HG03571 (cell line): Measurements from ENCODE around the gene ETS1.

Experiments
- ATAC-seq: cut with Tn5 transposase; IDR thresholded peaks from one replicate; pipeline ENCODE4 v1.9.1; 2021; ENCODE audit not compliant: unreplicated experiment

The ETS1 gene

DNA sequence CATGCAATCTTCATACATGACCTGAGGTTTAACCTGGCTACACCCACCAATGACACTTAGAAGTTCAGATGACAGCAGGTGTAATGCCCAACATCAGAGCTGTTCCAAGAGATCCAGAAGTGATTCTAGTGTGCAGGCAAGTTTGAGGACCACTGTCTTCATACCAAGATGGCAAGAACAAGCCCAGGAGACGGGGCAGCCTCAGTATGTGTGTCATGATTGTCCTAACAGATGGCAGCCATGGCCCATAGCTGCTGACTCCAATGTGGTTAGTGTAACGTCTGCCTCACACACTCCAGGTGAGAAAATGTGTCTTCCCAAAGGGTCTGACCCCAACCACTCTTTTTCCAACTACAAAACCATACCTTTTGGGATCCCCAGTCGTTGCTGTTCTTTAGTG is 97.3 kb downstream of the ETS1 start:
- ATAC-seq: no peak

DNA sequence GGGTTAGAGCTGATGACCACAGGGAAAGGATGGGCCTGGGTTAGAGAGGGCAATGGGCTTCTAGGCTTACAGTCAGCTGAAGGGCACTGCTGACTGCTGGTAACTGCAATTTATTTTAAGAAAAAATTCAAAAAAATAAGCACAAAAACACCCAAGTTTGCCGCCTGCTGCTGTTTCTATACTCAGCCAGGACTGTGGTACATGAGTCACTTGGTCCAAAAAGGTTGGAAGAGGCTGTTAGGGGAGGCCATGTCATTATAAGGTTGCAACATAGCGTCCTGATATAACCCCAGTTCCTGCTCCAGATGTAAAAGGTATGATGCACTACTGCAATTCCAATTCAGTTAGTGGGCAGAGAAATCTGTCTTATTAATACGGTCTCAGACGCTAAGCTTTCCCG is 98.9 kb downstream of the ETS1 start:
- no peak for ATAC-seq

DNA sequence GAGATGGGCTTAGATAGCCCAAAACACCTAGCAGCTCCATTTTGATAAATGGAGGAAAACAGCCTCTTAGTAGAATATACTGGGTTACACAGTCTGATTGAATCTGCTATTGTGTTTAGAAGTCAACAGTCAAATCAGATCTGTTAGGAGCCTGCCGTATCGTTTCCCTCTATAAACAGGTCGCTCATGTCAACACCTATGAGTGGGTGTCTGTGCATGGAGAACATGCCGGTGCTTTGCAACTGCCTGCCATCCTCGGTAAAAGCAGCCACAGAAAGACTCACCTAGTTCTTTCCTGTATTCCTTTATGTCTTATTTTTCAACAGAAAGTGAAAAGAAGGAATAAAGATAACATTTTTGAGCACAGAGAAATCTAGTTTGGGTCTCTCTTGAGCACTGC is 99.4 kb downstream of the ETS1 start:
- no peak for ATAC-seq

DNA sequence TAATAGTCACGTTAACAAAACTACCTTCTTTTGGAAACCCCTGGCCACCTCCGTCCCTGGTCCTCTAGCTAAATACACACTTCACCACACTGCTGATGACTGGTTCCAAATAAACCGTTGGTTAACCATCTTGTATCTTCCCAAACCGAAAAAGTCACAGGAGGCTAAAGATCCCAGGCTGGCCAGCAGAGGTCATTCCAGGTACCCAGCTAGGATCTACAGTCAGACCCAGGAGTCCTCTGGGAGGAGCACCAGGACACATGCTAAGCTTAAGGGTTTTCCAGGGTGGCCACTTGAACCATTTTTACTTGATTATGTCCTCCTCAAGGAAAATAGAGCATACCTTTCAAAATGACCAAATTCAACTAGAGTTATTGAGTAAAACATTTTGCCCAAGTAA is 103.2 kb downstream of the ETS1 start:
- ATAC-seq: no peak

DNA sequence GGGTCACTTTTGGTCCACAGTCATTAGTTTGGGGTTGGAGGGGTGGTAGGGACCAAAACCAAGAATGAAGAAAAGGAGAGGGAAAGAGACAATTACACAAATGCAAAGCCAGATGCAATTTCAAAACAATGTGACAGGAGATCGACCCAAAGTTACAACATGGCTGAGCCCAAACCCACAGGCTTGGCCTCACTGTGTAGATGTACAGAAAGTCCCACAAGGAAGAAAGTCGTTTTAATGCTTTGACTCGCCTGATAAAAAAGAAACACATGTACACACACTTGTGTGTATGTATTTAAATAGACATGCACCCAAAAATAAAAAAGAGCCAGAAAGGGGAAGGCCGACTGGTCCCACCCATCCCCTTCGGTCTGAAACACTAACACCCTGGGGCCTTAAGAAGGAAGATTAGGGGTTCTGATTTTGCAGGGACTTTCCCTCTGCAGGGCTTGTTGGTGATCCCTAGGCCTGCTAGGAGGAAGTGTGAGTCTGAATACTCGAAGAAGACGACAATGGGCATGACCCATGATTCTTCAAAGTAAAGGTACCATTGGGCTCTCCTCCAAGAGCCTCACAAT is 104.1 kb downstream of the ETS1 start:
- ATAC-seq: peak; percentile 54

DNA sequence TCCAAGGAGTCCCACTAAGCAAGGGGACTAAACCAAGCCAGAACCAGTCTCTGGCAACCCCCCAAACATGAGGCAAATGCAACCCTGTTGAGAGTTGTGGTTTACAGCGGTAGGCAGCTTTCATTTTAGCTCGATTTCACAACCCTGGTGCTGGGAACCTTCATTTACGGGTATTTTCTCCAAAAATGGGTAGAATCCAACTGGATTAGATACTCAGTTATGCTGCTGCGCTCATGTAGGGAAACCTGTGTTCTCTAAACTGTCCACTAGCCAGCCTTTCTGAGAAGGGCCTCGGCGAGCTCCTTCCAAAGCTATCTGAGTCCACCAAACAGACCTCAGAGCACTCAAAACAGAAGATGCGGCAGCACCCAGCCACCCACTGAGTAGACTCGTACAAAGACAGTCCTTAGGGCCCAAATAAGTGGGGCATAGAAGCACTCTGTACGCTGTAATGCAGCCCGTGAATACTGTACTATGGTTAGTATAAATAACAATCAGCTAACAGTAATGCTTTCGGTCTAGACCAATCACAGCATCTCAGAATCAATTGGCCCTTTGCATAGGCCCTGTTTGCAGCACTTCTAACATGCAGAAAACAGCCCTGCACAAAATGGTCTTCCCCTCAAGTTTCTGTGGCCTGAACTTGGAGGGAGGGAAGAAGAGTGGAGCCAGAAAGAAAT is 104.7 kb downstream of the ETS1 start:
- peak; percentile 45 for ATAC-seq

DNA sequence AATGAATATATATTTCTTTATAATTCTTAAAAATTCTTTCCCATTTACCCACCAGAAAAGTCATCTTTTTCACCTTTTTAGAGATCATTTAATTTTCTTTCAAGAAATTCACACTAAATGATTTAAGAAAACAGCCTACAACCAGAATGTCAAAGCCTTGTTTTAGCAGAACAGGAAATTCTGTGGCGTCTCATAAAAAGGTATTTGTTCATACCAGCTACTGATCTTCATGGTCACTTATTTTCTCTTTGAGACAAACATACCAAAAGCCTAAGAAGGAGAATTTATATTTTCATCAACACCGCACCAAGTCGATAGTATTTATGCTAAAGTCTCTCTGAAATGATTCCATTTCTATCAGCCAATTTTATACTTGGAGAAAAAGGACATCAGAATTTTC is 105.3 kb downstream of the ETS1 start:
- ATAC-seq: no peak

DNA sequence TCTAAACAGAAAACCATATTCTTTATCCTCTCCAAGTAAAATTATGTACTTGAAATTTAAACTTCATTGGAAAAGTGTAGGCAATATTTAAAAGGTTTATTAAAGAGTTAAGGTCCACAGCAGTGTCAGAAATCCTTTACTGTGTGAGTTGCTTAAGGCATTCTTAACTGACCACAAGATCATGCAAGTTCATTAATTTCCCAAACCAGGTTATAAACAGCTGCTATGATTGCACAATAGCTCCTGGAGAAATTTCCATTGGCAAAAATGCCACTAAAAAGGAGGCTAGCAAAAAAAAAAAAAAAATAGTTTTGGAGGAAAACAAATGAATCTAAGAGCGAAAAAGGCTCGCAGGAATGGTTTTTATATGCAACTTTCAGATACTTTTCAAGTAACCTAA is 106.2 kb downstream of the ETS1 start:
- no peak for ATAC-seq

DNA sequence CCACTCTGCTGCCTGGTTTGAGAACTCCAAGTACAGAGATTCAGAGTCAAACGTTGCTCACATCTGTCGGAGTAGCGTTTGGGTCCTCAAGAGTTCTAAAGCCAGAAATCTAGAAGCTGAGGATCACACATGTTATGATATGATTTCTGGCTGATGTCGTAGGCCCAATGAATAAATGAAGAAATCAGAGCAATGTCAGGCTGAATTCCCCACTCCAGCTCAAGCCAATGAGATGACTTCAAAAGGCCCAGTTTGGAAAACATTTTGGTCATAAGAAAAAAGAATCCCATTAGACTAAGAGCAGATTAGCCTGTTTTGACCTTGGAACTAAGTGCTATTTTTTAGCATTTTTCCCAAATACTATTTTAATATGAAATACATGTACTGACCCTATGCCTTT is 106.7 kb downstream of the ETS1 start:
- no peak for ATAC-seq

DNA sequence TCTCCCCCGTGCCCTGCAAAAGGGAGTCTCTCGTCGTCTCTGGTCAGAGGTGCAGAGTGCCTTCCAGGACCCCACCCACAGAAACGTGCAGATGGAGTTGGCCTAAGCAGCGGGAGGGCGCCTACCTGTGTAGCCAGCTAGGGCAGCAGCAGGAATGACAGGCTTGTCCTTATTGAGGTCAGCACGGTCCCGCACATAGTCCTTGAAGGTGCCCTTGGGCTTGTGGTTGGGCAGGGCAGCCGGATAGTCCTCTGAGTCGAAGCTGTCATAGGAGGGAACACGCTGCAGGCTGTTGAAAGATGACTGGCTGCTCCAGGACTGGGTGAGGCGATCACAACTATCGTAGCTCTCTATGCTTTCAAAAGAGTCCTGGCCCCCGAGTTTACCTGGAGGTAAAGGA is 107.3 kb downstream of the ETS1 start:
- ATAC-seq: no peak

DNA sequence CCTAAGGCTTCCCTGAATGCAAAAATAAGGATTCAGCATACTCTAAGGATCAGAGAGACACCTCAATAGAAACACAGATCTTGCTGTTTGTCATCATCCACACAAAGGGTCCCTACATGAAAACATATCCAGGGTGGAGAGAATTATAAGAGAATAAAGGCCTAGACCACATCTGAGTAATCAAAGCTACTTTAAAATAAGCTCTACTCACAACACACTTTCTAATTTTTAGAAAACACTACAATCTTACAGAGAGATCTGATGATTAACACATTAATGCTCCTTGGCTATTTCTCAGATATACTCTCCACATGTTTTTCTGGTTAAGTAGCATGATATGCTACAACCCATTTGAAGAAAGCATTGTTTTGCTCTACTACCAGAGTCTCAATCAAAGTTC is 108.2 kb downstream of the ETS1 start:
- no peak for ATAC-seq

DNA sequence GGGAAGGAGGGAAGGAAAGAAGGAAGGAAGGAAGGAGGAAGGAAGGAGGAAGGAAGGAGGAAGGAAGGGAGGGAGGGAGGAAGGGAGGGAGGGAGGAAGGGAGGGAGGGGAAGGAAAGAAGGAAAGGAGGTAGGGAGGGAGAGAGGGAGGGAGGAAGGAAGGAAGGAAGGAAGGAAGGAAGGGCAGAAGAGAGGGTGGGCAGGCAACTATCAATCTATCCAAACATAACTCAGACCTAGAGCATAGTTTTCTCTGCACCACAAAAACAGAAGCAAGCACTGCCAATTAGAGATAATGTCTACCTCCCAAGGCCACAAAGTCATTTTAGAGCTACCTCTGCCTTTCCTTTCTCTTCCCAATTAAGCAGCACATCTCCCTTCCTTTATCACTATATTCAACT is 109.1 kb downstream of the ETS1 start:
- no peak for ATAC-seq

DNA sequence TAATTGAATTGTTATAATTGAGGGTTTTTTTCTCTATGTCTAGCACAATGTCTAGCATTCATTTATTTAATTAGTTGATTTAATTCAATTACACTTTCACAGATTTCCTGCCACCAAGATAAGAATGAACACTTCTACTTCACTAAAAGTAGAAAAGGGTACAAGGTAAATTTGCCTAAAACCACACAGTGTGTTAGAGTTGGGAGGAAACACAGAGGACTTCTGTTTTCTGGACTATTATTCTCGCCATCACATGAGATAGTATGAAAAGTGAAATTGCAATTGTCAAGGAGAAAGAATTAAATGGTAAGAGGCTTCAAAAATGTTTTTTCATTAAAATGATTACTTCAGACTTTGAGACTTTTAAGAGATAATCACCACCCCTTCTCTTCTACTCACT is 109.5 kb downstream of the ETS1 start:
- ATAC-seq: no peak

DNA sequence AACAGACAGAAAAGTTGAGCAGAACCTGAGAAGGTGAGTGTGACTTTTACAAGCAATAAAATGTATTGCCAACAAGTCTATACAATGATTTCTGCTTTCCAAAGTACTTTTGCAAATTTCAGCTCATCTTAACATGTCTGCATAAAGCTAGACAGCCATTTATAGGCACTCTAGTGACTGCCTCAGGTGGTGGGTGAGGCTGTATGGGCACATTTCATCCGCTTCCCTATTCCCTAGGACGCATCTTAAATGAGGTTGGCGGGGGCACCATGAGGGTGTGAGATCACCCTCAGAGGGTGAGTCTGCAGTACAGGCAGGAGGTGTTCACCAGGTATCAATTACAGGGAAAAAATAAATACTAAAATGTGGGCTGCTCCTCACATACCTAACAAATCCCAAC is 110.1 kb downstream of the ETS1 start:
- ATAC-seq: no peak

DNA sequence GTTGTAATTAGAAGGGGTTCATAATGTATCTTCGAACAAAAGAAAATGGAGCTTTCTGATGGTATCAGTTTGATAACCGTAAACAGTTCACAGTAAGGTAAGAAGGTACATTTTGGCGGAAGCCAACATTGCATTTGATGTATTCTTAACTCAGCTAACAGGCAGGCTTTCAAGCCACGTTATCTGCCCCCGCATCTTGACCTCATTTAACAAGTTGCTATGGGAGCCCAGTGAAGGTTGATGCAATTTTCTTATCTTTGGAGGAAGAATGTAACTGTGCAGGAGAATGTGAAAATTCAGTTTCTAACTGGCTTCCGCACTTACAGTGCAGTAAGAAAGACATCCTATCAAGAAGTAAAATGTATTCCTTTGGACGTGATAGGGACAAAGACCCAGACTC is 110.6 kb downstream of the ETS1 start:
- no peak for ATAC-seq

DNA sequence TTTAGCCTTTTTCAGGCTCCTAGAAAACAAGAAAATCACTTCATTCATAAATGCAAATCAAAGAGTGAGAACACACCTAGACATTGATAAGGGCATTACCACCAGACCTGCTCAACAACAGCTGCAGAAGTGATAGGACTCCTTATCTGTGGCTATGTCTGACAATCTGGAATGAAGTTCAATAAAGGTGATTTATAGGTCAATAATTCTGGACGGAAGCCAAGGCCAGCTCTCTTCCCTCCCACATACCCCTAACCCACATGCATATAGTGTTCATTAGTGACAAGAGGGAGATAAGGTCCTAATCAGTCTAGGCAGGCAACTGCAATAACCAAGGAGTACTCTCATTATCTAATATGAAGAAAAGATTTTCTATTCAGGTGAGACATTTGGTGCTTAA is 111.3 kb downstream of the ETS1 start:
- no peak for ATAC-seq

DNA sequence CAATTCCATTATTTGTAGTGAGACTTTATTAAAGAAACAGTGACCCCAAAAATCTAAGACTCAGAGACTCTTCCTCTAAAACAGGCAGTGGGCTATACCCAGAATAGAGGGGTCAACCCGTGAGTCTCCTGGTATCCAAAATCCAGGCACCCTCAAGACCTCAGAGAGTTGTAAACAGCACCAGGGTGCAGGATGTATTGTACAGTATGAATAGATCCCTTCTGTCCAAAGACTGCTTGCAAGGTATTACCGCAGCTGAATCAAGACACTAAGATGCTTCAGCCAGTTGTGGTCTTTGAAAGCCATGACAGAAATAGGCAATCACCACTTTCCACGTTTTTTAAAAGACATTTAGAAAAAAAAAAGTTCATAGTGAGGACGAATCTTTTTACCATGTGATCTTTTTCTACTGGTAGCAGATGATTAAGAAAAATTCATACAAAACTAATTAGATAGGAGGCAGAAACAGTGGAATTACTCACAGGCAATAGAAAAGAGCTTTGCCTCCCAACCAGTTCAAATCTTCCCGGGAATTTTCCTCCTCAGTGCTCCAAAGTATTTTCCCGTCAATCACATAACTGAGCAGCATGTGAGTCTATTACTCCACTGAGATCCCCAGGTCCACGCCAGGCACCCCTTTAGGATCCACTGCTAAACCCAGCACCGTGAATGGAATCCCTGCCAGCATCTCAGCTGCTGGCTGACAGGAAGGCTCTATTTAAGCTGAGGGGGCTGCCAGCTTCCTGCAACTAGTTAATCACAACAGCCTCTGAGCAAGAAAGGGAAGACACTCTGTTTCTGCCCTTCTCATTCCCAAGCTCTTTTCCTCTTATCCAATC is 113.1 kb downstream of the ETS1 start:
- no peak for ATAC-seq

DNA sequence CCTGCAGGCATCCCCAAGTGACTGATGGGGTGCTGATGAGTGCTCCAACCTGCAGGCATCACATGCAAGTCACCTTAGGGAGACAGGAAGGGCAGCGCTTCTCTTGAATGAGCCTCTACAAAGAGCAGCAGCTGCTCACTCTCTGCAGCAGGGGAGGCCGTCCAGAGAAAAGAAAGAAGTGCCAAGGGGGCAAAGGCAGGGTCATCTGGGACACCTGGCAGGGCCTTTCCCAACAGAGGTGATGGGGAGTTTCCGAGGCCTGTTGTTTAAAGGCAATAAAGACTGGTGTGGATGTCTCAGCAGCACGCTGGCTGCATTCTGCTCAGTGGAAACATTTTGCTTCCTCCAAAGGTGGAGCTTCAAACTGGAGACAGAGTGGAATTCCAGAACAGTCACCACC is 113.7 kb downstream of the ETS1 start:
- ATAC-seq: no peak

DNA sequence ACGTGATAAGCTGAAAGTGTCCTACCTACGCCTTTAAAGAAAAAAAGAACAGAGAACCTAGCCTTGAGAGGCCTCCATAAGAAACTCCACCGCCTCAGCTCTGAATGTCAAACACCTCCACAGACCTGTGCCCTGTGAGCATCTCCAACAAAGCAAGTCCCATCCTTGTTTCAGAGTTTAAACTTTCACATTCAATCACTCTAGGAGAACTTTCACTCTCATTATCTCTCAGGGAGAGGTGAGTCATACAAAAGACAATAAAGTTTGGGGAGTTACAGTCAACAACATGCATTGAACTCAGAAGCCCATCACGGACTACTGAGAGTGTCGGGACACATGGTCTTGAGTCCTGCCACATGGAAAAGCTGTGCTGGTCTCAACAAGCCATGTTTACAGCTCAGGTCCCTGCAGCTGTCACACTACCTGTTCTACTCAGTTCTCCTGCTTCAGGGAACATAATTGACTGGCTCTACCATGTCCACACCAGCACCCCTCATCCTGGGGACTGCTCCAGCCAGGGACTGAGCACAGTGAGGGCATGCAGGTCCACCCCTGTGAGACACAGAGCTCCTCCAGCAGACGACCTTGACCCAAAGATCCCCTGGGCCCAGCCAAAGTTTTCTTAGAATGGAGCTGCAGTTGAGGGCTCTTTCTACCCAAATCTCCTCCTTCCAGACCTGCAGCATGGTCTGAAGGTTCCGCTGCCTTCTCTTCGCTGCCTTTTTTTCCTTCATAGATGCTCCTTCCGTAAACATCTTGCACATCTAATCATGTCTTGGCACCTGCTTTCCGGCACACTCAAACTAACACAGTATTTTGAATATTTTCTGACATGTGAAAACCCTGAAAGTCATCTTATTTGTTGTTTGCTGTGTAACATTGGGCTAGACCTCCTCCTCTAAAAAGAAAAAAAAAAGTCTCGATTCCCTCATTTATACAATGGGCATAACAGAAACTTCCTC is 114.9 kb downstream of the ETS1 start:
- ATAC-seq: peak; percentile 60

DNA sequence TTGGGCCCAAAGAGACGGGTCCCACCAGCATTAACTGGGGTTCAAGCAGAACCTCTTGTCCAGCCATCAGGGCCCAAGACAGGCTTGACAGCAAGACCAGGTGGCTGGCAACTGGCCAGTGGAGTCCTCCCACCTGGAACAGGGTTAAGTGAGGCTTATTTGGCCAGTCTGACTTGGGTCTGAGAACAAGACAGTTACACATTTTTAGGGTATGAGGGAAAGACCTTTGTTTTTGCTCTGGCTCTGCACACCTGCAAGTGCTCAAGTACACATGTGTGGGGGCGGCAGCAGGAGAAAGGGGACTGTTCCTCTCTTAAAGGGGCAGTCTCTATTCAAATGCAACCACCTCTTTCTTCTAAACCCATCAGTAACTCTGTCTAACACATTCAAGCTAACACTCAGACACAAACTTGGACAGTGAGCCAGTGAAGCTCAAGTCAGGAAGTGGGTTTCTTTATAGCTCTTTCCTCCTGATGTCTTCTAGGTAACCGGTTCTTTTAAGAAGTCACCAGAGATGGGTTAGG is 116.2 kb downstream of the ETS1 start:
- peak; percentile 44 for ATAC-seq

DNA sequence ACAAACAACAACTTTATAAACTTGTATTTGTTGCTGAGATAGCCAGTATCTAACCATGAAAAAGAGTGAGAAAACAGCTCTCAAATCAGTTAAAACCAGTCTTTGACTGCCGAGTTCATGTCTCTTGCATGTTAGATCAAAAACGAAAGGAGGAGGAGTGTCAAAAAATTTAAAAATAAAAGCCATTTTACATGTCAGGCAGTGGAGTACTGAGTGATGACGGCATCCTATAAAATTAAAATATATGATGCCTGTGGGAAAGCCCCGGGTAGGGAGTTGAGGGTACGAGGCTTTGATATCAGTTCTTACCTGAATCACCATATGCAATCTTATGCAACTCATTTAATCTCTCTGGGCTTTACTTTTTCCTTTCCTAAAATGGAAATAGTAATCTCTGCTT is 117.3 kb downstream of the ETS1 start:
- ATAC-seq: no peak
